Measurements from ENCODE around the gene PRPF38B. TPM values are rescaled to one million over a fixed set of nuclear protein-coding genes. Genes with fewer than 3 reads are reported as not detected.

The PRPF38B gene
- total and polyA plus RNA-seq, 10 of the 15 experiments (the other 5 are each of a cell fraction or from before 2014, with no cell fraction given) = 32.9 to 79.2 (median 47.8) TPM

GRCh38 chr1:108747898-108748297, 55.8 kb downstream of the PRPF38B start:
- in situ Hi-C loops (cut with MboI) = no loop called here

More at GRCh38 chr1:108747898-108748297, 55.8 kb downstream of the PRPF38B start:
- Histone ChIP-seq H3K4me2 (ENCODE audit: control insufficient read depth, insufficient read depth) (peak overlapping the region; percentile 45; the same call in 1 of the 2 replicates), H3K27me3 (replicated peaks in 1 of 2; ENCODE audit: control insufficient read depth in 2 of 2, insufficient read depth in 2 of 2, low read length in 1 of 2) (no peaks in the 10 kb centered on the region), H3K4me3 (no peak overlapping the region; the same call in 1 of the 2 replicates), H3K4me1 (ENCODE audit: control insufficient read depth, insufficient read depth, low read length) (no peaks in the 10 kb centered on the region), H2AFZ (ENCODE audit: control insufficient read depth, low read depth, low read length) (no peak overlapping the region), H3K9ac (ENCODE audit: control insufficient read depth, insufficient read depth, low read length) (no peak overlapping the region), H3K36me3 (ENCODE audit: control insufficient read depth in 2 of 2, insufficient read depth in 2 of 2, low read length in 1 of 2) (no peaks in the 10 kb centered on the region), H3K9me3 (replicated peaks; ENCODE audit: control insufficient read depth, insufficient read depth, low read length) (no peaks in the 10 kb centered on the region), H3K27ac (ENCODE audit: control insufficient read depth, insufficient read depth) (no peak overlapping the region), H4K20me1 (ENCODE audit: control insufficient read depth, insufficient read depth) (no peaks in the 10 kb centered on the region), H3K79me2 (ENCODE audit: control insufficient read depth, insufficient read depth, low read length) (peaks cover 11% of the 10 kb centered on the region)
- TF ChIP-seq TBL1XR1 (IDR thresholded peaks at IDR 0.05; ENCODE audit: low read depth, low read length) = no peak
- no peak for TF ChIP-seq ATF3 (IDR thresholded peaks at IDR 0.05; ENCODE audit: borderline replicate concordance, extremely low read depth, low read depth, low read length)
- TF ChIP-seq ATF7 (IDR thresholded peaks at IDR 0.05; ENCODE audit: low read depth) = no peak
- no peak for TF ChIP-seq NRF1 (conservative IDR thresholded peaks at IDR 0.05; ENCODE audit: low read depth, low read length)
- TF ChIP-seq HDGF (IDR thresholded peaks at IDR 0.05) = no peak
- no peak for TF ChIP-seq CTCF (IDR thresholded peaks at IDR 0.05 in 2 of 3, conservative IDR thresholded peaks at IDR 0.05 in 1 of 3; ENCODE audit: control insufficient read depth in 2 of 3, extremely low read depth in 1 of 3, insufficient read depth in 1 of 3, low read depth in 3 of 3, low read length in 3 of 3)
- no peak for TF ChIP-seq CUX1 (IDR thresholded peaks at IDR 0.05; ENCODE audit: insufficient replicate concordance, low read depth, low read length)
- TF ChIP-seq BRCA1 (IDR thresholded peaks at IDR 0.05; ENCODE audit: low read depth, low read length) = no peak
- TF ChIP-seq EZH2 (IDR thresholded peaks at IDR 0.05; ENCODE audit: borderline replicate concordance, control insufficient read depth, low read depth, low read length) = no peak
- no peak for TF ChIP-seq RFX5 (IDR thresholded peaks at IDR 0.05; ENCODE audit: low read depth, low read length)
- no peak for TF ChIP-seq RELA (IDR thresholded peaks at IDR 0.05; ENCODE audit: borderline replicate concordance, partially characterized antibody)
- TF ChIP-seq SMARCA5 (IDR thresholded peaks at IDR 0.05) = no peak
- POLR2A ChIA-PET = interaction anchor here (1.1 to 1.5 kb wide), 2 partner anchors 13 to 133 kb away, joined by 3 read pairs; no protein-coding TSS in a partner anchor
- no peak for DNase-seq (ENCODE audit: low read depth, low spot score)
- RAD21 ChIA-PET (ENCODE audit: unreplicated experiment) = interaction anchor here (1.5 kb wide), 1 partner anchor 55 kb away, joined by 4 read pairs; no protein-coding TSS in a partner anchor
- SMC1A ChIA-PET (ENCODE audit: uncharacterized antibody, unreplicated experiment) = no interaction called here
- CTCF ChIA-PET = interaction anchor here (0.6 to 1.6 kb wide), 3 partner anchors 10 to 735 kb away, joined by 3 to 4 read pairs (median 3); no protein-coding TSS in a partner anchor
- no peak for ATAC-seq
- no peak for FAIRE-seq
- BruUV-seq (replicated peaks) = no TSS peak
- intact Hi-C loops (cut with micrococcal nuclease; ENCODE audit: unreplicated experiment) = loop anchor here (2.0 kb wide), 1 partner anchor 55 kb away; the partner anchor contains the start of gene PRPF38B
- 67% methylated on average over 3 of the region's 3 CpGs for whole genome bisulfite sequencing (ENCODE audit: insufficient coverage, insufficient replicate concordance, low lambda C conversion rate, missing lambda C conversion rate)
